Large intestine (tissue), 3 donors: ENCODE results near the gene TLX2. TPM values are rescaled to one million over a fixed set of nuclear protein-coding genes. Genes with fewer than 3 reads are reported as not detected.

Experiments
- DNase-seq, 2 donors: peaks; one replicate each; pipeline versions ENCODE4 v3.0.0 to v3.0.0-alpha.2; 2013
- H3K27ac ChIP-seq: one replicate; pipeline ENCODE4 v1.5.1; 2013; ENCODE audit warnings: low read length
- H3K27me3 ChIP-seq: 2 replicates; pipeline ENCODE4 v1.6.1; 2013; ENCODE audit warnings: low read length; ENCODE audit not compliant: control insufficient read depth, insufficient read depth
- H3K36me3 ChIP-seq: 2 replicates; pipeline ENCODE4 v1.6.1; 2013; ENCODE audit warnings: low read length; ENCODE audit not compliant: control insufficient read depth, insufficient read depth
- H3K4me1 ChIP-seq: one replicate; pipeline ENCODE4 v1.6.1; 2013; ENCODE audit warnings: low read length; ENCODE audit not compliant: control insufficient read depth, insufficient read depth
- H3K4me3 ChIP-seq: one replicate; pipeline ENCODE4 v1.5.1; 2013; ENCODE audit warnings: low read length
- H3K9me3 ChIP-seq: one replicate; pipeline ENCODE4 v1.6.1; 2013; ENCODE audit warnings: mild to moderate bottlenecking, low read depth, low read length, moderate library complexity; ENCODE audit not compliant: control insufficient read depth
- WGBS: methylation state at CpG from one replicate; pipeline ENCODE4 v1.1.5; 2013; ENCODE audit warnings: low lambda C conversion rate; ENCODE audit not compliant: insufficient coverage; 5-methylcytosine and 5-hydroxymethylcytosine counted together
- polyA plus RNA-seq: library from polyadenylated mRNA; unstranded; fragments of 120-200 nt; gene quantifications from one replicate; pipeline ENCODE4 v1.2.1, GENCODE V29; 2013

The TLX2 gene
- polyA plus RNA-seq, 1 donor, result 5.0 TPM

- H3K9me3 ChIP-seq, result peaks cover 7% of the 10 kb centered on the region
- peak overlapping the region; percentile 97 for H3K27ac ChIP-seq
- H3K36me3 ChIP-seq, result peaks cover 16% of the 10 kb centered on the region
- no CpG with 5 or more reads among the region's 67 CpGs for whole genome bisulfite sequencing
- H3K4me3 ChIP-seq, result peak overlapping the region; percentile 74
- peaks cover 35% of the 10 kb centered on the region for H3K4me1 ChIP-seq
- peaks cover 46% of the 10 kb centered on the region for H3K27me3 ChIP-seq
- peak; percentile 88 to 93 for DNase-seq
Observed at GRCh38 chr2:74502720-74503505, 11.3 kb upstream of the TLX2 start.

- DNase-seq, result no peak
- Histone ChIP-seq H3K4me1 (peaks cover 33% of the 10 kb centered on the region), H3K9me3 (peaks cover 6% of the 10 kb centered on the region), H3K36me3 (peaks cover 16% of the 10 kb centered on the region), H3K27ac (peak overlapping the region; percentile 97), H3K27me3 (peaks cover 43% of the 10 kb centered on the region), H3K4me3 (peak overlapping the region; percentile 74)
- no CpG with 5 or more reads among the region's 45 CpGs for WGBS
Observed at GRCh38 chr2:74503506-74504475, 10.5 kb upstream of the TLX2 start.

- Histone ChIP-seq H3K36me3 (peaks cover 16% of the 10 kb centered on the region), H3K27ac (peak overlapping the region; percentile 97), H3K4me3 (peak overlapping the region; percentile 74), H3K9me3 (peaks cover 3% of the 10 kb centered on the region), H3K27me3 (peaks cover 41% of the 10 kb centered on the region), H3K4me1 (peaks cover 33% of the 10 kb centered on the region)
- no CpG with 5 or more reads among the region's 3 CpGs for WGBS
- DNase-seq, result no peak
Observed at GRCh38 chr2:74504591-74504990, 9.7 kb upstream of the TLX2 start.

- DNase-seq, result no peak
- H3K4me3 ChIP-seq, result peak overlapping the region; percentile 7
- WGBS, result no CpG with 5 or more reads among the region's 14 CpGs
Observed at GRCh38 chr2:74505448-74506246, 8.6 kb upstream of the TLX2 start.

GRCh38 chr2:74507145-74507925 lies 6.9 kb upstream of the TLX2 start, which contains the start of gene PCGF1:
TSS of gene PCGF1 (minus strand) at chr2:74507695. CDS start at chr2:74507668, 27 bp downstream.
- Histone ChIP-seq H3K36me3 (peaks cover 16% of the 10 kb centered on the region), H3K4me3 (peak within 1 kb of the TSS; percentile 79), H3K27ac (peak within 1 kb of the TSS; percentile 91), H3K27me3 (peaks cover 47% of the 10 kb centered on the region), H3K4me1 (peaks cover 29% of the 10 kb centered on the region), H3K9me3 (peaks cover 3% of the 10 kb centered on the region)
- peak; percentile 98 for DNase-seq
- WGBS, result no CpG with 5 or more reads among the region's 56 CpGs

More at GRCh38 chr2:74505448-74506246, 8.6 kb upstream of the TLX2 start:
- H3K4me1 ChIP-seq, result peaks cover 33% of the 10 kb centered on the region
- H3K36me3 ChIP-seq, result peaks cover 16% of the 10 kb centered on the region
- peaks cover 3% of the 10 kb centered on the region for H3K9me3 ChIP-seq
- peaks cover 41% of the 10 kb centered on the region for H3K27me3 ChIP-seq
- H3K27ac ChIP-seq, result no peak overlapping the region

GRCh38 chr2:74507926-74508520 lies 6.2 kb upstream of the TLX2 start:
- Histone ChIP-seq H3K4me3 (peak overlapping the region; percentile 79), H3K4me1 (peaks cover 29% of the 10 kb centered on the region), H3K27ac (peak overlapping the region; percentile 91), H3K27me3 (peaks cover 46% of the 10 kb centered on the region), H3K9me3 (peaks cover 1% of the 10 kb centered on the region), H3K36me3 (peaks cover 16% of the 10 kb centered on the region)
- no CpG with 5 or more reads among the region's 38 CpGs for WGBS
- DNase-seq, result peak; percentile 32 to 63

GRCh38 chr2:74510272-74510671 lies 4.0 kb upstream of the TLX2 start:
- H3K9me3 ChIP-seq, result peaks cover 14% of the 10 kb centered on the region
- H3K36me3 ChIP-seq, result peaks cover 8% of the 10 kb centered on the region
- peaks cover 67% of the 10 kb centered on the region for H3K27me3 ChIP-seq
- H3K4me1 ChIP-seq, result peaks cover 17% of the 10 kb centered on the region
- H3K27ac ChIP-seq, result no peak overlapping the region
- H3K4me3 ChIP-seq, result no peak overlapping the region
- WGBS, result 89% methylated on average over 4 of the region's 4 CpGs
- no peak for DNase-seq

- no CpG with 5 or more reads among the region's 11 CpGs for WGBS
- no peak for DNase-seq
- peaks cover 78% of the 10 kb centered on the region for H3K27me3 ChIP-seq
- H3K4me3 ChIP-seq, result no peak overlapping the region
- no peak overlapping the region for H3K27ac ChIP-seq
- no peaks in the 10 kb centered on the region for H3K36me3 ChIP-seq
- peaks cover 19% of the 10 kb centered on the region for H3K9me3 ChIP-seq
- peaks cover 9% of the 10 kb centered on the region for H3K4me1 ChIP-seq
Observed at GRCh38 chr2:74511104-74511989, 2.9 kb upstream of the TLX2 start.
